Esophagus squamous epithelium (tissue), 5 donors: ENCODE measurements around the gene ATP2B2. TPM values are rescaled to one million over a fixed set of nuclear protein-coding genes. Genes with fewer than 3 reads are reported as not detected.

Experiments used
- DNase-seq: peaks from one replicate; lab custom pipeline; 2025; lab: John Stamatoyannopoulos, UW
- H3K27ac ChIP-seq, 4 donors: fragments of 200-600 bp; sonication (generic); one replicate each; pipeline ENCODE4 v1.5.1; 2016 to 2019; ENCODE audit warnings: mild to moderate bottlenecking in 1 of 4
- H3K27me3 ChIP-seq, 4 donors: fragments of 200-600 bp; sonication (generic); 1 replicate in 3 of 4; 2 replicates in 1 of 4; pipeline versions ENCODE4 v1.5.1 to v1.6.0; 2017 to 2021; ENCODE audit warnings: antibody characterized with exemption in 1 of 4
- H3K36me3 ChIP-seq, 3 donors: fragments of 200-600 bp; sonication (generic); one replicate each; pipeline ENCODE4 v1.5.1; 2016 to 2019
- H3K4me1 ChIP-seq, 3 donors: fragments of 200-600 bp; sonication (generic); one replicate each; pipeline ENCODE4 v1.5.1; 2017 to 2019
- H3K4me3 ChIP-seq, 4 donors: fragments of 200-600 bp; sonication (generic); 1 replicate in 3 of 4; 2 replicates in 1 of 4; pipeline ENCODE4 v1.5.1; 2016 to 2019; ENCODE audit warnings: mild to moderate bottlenecking in 2 of 4, moderate library complexity in 1 of 4
- H3K9me3 ChIP-seq, 3 donors: fragments of 200-600 bp; sonication (generic); one replicate each; pipeline ENCODE4 v1.5.1; 2016 to 2019
- CTCF ChIP-seq, 6 experiments: fragments of 450-650 bp in 4 of 6; fragments of 200-600 bp in 2 of 6; sonication (generic) in 2 of 6; IDR thresholded peaks; one replicate each; pipeline ENCODE4 v1.5.1; 2016 to 2019; ENCODE audit warnings: antibody characterized with exemption in 6 of 6, mild to moderate bottlenecking in 4 of 6, moderate library complexity in 4 of 6
- POLR2A ChIP-seq, 4 donors: fragments of 450-650 bp; IDR thresholded peaks; one replicate each; pipeline ENCODE4 v1.6.1; 2017; ENCODE audit warnings: antibody characterized with exemption in 4 of 4, mild to moderate bottlenecking in 4 of 4, moderate library complexity in 3 of 4
- WGBS, 2 donors: methylation state at CpG; one replicate each; pipeline ENCODE4 v1.1.5; 2018; 5-methylcytosine and 5-hydroxymethylcytosine counted together
- intact Hi-C: fragments of 100-400 bp; cut with DNase I; formaldehyde crosslinking; loops from one replicate; pipeline ENCODE4 v1.15.0; 2022
- total RNA-seq, 4 donors: library from RNA; depleted of rRNA; stranded (reverse); fragments of >200 nt; gene quantifications; one replicate each; pipeline ENCODE4 v1.1.0, GENCODE V29; 2016
- donor health status: DM: yes; HTN: yes; CAD: no.

ATP2B2 gene
- total RNA-seq, 4 donors from 2014 or later = 0.31 to 0.57 (median 0.42) TPM

GRCh38 chr3:10381336-10381735 is 124.0 kb downstream of the ATP2B2 start:
- H3K27ac ChIP-seq = no peak overlapping the region
- H3K27me3 ChIP-seq = peaks cover 0 to 26% (median 0%) of the 10 kb centered on the region in 4 donors
- TF ChIP-seq POLR2A (IDR thresholded peaks at IDR 0.05) (no peak), CTCF (IDR thresholded peaks at IDR 0.05) (no peak)
- H3K4me3 ChIP-seq = no peak overlapping the region
- no peaks in the 10 kb centered on the region for H3K9me3 ChIP-seq
- no peaks in the 10 kb centered on the region for H3K4me1 ChIP-seq
- no peaks in the 10 kb centered on the region for H3K36me3 ChIP-seq
- WGBS, 2 donors = 68 to 70% methylated on average over 3 to 4 of the region's 4 CpGs
- no peak for DNase-seq
- intact Hi-C loops = no loop called here

GRCh38 chr3:10380906-10381305 is 124.5 kb downstream of the ATP2B2 start:
- H3K4me3 ChIP-seq = no peak overlapping the region
- H3K9me3 ChIP-seq = no peaks in the 10 kb centered on the region
- H3K4me1 ChIP-seq = no peaks in the 10 kb centered on the region
- H3K36me3 ChIP-seq = no peaks in the 10 kb centered on the region
- TF ChIP-seq CTCF (IDR thresholded peaks at IDR 0.05) (no peak), POLR2A (IDR thresholded peaks at IDR 0.05) (no peak)
- no peak for DNase-seq
- no peak overlapping the region for H3K27ac ChIP-seq
- intact Hi-C loops = no loop called here
- WGBS, 2 donors = 24% methylated on average over 3 of the region's 3 CpGs; no CpG with 5 or more reads in 1 of the 2 donors
- peaks cover 0 to 28% (median 0%) of the 10 kb centered on the region in 4 donors for H3K27me3 ChIP-seq

- no peaks in the 10 kb centered on the region for H3K4me1 ChIP-seq
- TF ChIP-seq CTCF (IDR thresholded peaks at IDR 0.05) (no peak), POLR2A (IDR thresholded peaks at IDR 0.05) (no peak)
- H3K36me3 ChIP-seq = no peaks in the 10 kb centered on the region
- H3K27ac ChIP-seq = no peak overlapping the region
- 73 to 92% methylated on average over 4 to 6 of the region's 7 CpGs for WGBS, 2 donors
- no peak for DNase-seq
- H3K9me3 ChIP-seq = no peaks in the 10 kb centered on the region
- intact Hi-C loops = no loop called here
- peaks cover 0 to 26% (median 0%) of the 10 kb centered on the region in 4 donors for H3K27me3 ChIP-seq
- no peak overlapping the region for H3K4me3 ChIP-seq
Observed at GRCh38 chr3:10379961-10380360, 125.4 kb downstream of the ATP2B2 start.

GRCh38 chr3:10379161-10379560 is 126.2 kb downstream of the ATP2B2 start:
- TF ChIP-seq CTCF (IDR thresholded peaks at IDR 0.05) = no peak
- TF ChIP-seq POLR2A (IDR thresholded peaks at IDR 0.05) = no peak
- Histone ChIP-seq H3K27ac (no peak overlapping the region), H3K4me1 (no peaks in the 10 kb centered on the region), H3K36me3 (no peaks in the 10 kb centered on the region), H3K9me3 (no peaks in the 10 kb centered on the region), H3K4me3 (no peak overlapping the region), H3K27me3 (peaks cover 0 to 20% (median 0%) of the 10 kb centered on the region in 4 donors)
- WGBS, 2 donors = 72 to 84% methylated on average over 11 to 12 of the region's 15 CpGs
- no peak for DNase-seq
- intact Hi-C loops = no loop called here

GRCh38 chr3:10378742-10379141 is 126.6 kb downstream of the ATP2B2 start:
- 62 to 87% methylated on average over 4 of the region's 7 CpGs for WGBS, 2 donors
- TF ChIP-seq POLR2A (IDR thresholded peaks at IDR 0.05) (no peak), CTCF (IDR thresholded peaks at IDR 0.05) (no peak)

More at GRCh38 chr3:10378742-10379141, 126.6 kb downstream of the ATP2B2 start:
- no peak for DNase-seq
- no peaks in the 10 kb centered on the region for H3K36me3 ChIP-seq
- no peaks in the 10 kb centered on the region for H3K4me1 ChIP-seq
- intact Hi-C loops = no loop called here
- H3K27ac ChIP-seq = no peak overlapping the region
- H3K9me3 ChIP-seq = no peaks in the 10 kb centered on the region
- H3K27me3 ChIP-seq = peaks cover 0 to 16% (median 0%) of the 10 kb centered on the region in 4 donors
- H3K4me3 ChIP-seq = no peak overlapping the region
